K562 (cell line): ENCODE measurements around the gene CTSH. TPM values are rescaled to one million over a fixed set of nuclear protein-coding genes. Genes with fewer than 3 reads are reported as not detected.

Experiments
- HNRNPK ChIP-seq: fragments of 200-400 bp; formaldehyde crosslinking; IDR thresholded peaks from one replicate; pipeline ENCODE4 v1.6.1; 2018; ENCODE audit warnings: mild to moderate bottlenecking, low read depth, low read length; ENCODE audit not compliant: poor library complexity, severe bottlenecking
- JUND ChIP-seq, 2 experiments: IDR thresholded peaks; 2 replicates in 1 of 2; 3 replicates in 1 of 2; pipeline ENCODE4 v1.6.1; 2011; ENCODE audit warnings: borderline replicate concordance in 2 of 2, low read depth in 2 of 2, low read length in 2 of 2, improper control_type of control experiment in 1 of 2, missing biosample characterization in 1 of 2, missing genetic modification characterization in 1 of 2, missing genetic modification reagents in 1 of 2
- NONO ChIP-seq, 2 experiments: fragments of 200-400 bp in 1 of 2; fragments of 450-650 bp in 1 of 2; formaldehyde crosslinking in 1 of 2; IDR thresholded peaks; 2 replicates each; pipeline ENCODE4 v1.6.1; 2017; ENCODE audit warnings: low read depth in 2 of 2, mild to moderate bottlenecking in 2 of 2, moderate library complexity in 2 of 2, low read length in 1 of 2
- RFX1 ChIP-seq: fragments of 450-650 bp; IDR thresholded peaks from 2 replicates; pipeline ENCODE4 v1.6.1; 2016; ENCODE audit warnings: mild to moderate bottlenecking, moderate library complexity
- SETDB1 ChIP-seq: IDR thresholded peaks from one replicate; pipeline ENCODE4 v1.6.1; 2012; ENCODE audit warnings: low read length, control low read depth, inconsistent platforms
- TAF9B ChIP-seq: fragments of 450-650 bp; IDR thresholded peaks from 2 replicates; pipeline ENCODE4 v1.6.1; 2018; ENCODE audit warnings: mild to moderate bottlenecking; ENCODE audit not compliant: partially characterized antibody
- ZBTB7A ChIP-seq: IDR thresholded peaks from 2 replicates; pipeline ENCODE4 v1.6.1; 2011; ENCODE audit warnings: low read depth, mild to moderate bottlenecking, low read length, moderate library complexity, borderline replicate concordance; ENCODE audit not compliant: control insufficient read depth
- ZFPM2 ChIP-seq: fragments of 250-450 bp; sonication (Bioruptor Pico); IDR thresholded peaks from 2 replicates; pipeline ENCODE4 v1.5.1; 2022; ENCODE audit warnings: mild to moderate bottlenecking
- ZNF445 ChIP-seq: fragments of 250-450 bp; sonication (Bioruptor Pico); IDR thresholded peaks from 2 replicates; pipeline ENCODE4 v1.4.0; 2020; ENCODE audit warnings: low read depth, mild to moderate bottlenecking, moderate library complexity
- ZNF644 ChIP-seq: fragments of 200-800 bp; sonication (Bioruptor generic); IDR thresholded peaks from 2 replicates; pipeline ENCODE4 v1.6.1; 2016; ENCODE audit warnings: low read depth, missing genetic modification characterization, missing compliant biosample characterization
- polyA plus RNA-seq, 8 experiments: library from polyadenylated mRNA; depleted of rRNA in 4 of 8; stranded (reverse) in 5 of 8; unstranded in 3 of 8; fragments of >200 nt; fragmentation: Nextera tagmentation in 2 of 8; fragmentation: Illumina TruSeq in 1 of 8; extraction: Ambion mirVana in 2 of 8; extraction: Trizol in 1 of 8; gene quantifications; 2 replicates each; pipeline versions ENCODE4 v1.2.1 to v1.2.3, GENCODE V29; 2011 to 2014; ENCODE audit warnings: inconsistent platforms in 1 of 8, missing spikeins in 1 of 8
- total RNA-seq, 7 experiments: library from RNA; depleted of rRNA in 6 of 7; stranded (reverse); fragments of >200 nt in 6 of 7; fragmentation: Illumina TruSeq in 2 of 7; extraction: Trizol in 2 of 7; gene quantifications; 2 replicates each; pipeline versions ENCODE4 v1.2.1 to v1.2.3, GENCODE V29; 2011 to 2021; ENCODE audit warnings: low replicate concordance in 1 of 7
- TF ChIP-seq, protein P1 (sequence below): fragments of 450-650 bp; IDR thresholded peaks from 2 replicates; pipeline ENCODE4 v1.6.1; 2017; ENCODE audit warnings: antibody characterized with exemption, mild to moderate bottlenecking
- TF ChIP-seq, protein P2 (sequence below): fragments of 250-450 bp; sonication (Bioruptor Pico); IDR thresholded peaks from 2 replicates; pipeline ENCODE4 v1.4.0; 2020
- TF ChIP-seq, protein P3 (sequence below): fragments of 450-650 bp; IDR thresholded peaks from 2 replicates; pipeline ENCODE4 v1.6.1; 2014; ENCODE audit warnings: low read depth, mild to moderate bottlenecking, moderate library complexity, borderline replicate concordance
- TF ChIP-seq, protein P4 (sequence below): fragments of 250-450 bp; sonication (Bioruptor Pico); IDR thresholded peaks from 2 replicates; pipeline ENCODE4 v1.4.0; 2020; ENCODE audit warnings: mild to moderate bottlenecking, moderate library complexity

The CTSH gene
- total and polyA plus RNA-seq, 9 of the 15 experiments (the other 6 are each of a cell fraction or from before 2014, with no cell fraction given) = 15.0 to 462 (median 173) TPM

DNA sequence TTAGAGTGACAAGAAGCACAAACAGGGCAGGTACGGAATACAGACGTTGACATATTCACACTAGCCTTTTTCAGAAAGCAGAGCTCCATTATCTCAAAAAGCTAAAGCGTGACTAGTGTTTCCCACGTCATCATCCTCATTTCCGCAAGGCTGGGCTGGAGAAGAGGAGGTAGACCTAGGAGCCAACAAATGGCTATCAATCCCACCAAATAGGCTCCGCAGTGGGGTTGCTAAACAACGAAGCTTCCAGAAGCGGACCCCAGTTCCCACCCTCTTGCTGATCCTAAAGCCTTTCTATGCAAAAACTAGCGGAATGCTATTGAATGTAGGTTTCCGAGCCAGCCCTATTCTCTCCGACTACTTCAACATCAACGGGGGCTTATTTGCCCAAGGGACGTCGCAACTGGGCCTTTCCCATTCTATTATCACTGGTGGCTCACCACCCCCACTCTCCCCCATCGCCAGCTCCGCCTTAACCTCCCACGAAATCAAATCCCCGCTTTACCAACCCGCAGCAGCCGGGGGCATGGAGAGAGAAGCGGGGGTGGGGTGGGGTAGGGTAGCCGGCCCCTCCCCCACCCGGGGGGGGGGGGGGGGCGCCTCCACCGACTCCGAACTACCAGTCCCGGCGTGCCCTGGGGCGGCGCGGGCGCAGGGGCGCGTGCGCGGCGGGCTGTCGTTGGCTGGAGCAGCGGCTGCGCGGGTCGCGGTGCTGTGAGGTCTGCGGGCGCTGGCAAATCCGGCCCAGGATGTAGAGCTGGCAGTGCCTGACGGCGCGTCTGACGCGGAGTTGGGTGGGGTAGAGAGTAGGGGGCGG lies 72.5 kb downstream of the CTSH start, which contains the start of gene MORF4L1 (continued):
- TF ChIP-seq, protein P1, sequence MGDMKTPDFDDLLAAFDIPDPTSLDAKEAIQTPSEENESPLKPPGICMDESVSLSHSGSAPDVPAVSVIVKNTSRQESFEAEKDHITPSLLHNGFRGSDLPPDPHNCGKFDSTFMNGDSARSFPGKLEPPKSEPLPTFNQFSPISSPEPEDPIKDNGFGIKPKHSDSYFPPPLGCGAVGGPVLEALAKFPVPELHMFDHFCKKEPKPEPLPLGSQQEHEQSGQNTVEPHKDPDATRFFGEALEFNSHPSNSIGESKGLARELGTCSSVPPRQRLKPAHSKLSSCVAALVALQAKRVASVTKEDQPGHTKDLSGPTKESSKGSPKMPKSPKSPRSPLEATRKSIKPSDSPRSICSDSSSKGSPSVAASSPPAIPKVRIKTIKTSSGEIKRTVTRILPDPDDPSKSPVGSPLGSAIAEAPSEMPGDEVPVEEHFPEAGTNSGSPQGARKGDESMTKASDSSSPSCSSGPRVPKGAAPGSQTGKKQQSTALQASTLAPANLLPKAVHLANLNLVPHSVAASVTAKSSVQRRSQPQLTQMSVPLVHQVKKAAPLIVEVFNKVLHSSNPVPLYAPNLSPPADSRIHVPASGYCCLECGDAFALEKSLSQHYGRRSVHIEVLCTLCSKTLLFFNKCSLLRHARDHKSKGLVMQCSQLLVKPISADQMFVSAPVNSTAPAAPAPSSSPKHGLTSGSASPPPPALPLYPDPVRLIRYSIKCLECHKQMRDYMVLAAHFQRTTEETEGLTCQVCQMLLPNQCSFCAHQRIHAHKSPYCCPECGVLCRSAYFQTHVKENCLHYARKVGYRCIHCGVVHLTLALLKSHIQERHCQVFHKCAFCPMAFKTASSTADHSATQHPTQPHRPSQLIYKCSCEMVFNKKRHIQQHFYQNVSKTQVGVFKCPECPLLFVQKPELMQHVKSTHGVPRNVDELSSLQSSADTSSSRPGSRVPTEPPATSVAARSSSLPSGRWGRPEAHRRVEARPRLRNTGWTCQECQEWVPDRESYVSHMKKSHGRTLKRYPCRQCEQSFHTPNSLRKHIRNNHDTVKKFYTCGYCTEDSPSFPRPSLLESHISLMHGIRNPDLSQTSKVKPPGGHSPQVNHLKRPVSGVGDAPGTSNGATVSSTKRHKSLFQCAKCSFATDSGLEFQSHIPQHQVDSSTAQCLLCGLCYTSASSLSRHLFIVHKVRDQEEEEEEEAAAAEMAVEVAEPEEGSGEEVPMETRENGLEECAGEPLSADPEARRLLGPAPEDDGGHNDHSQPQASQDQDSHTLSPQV = peak; percentile 59; the same call in 1 of the 2 replicates
- TF ChIP-seq, protein P2, sequence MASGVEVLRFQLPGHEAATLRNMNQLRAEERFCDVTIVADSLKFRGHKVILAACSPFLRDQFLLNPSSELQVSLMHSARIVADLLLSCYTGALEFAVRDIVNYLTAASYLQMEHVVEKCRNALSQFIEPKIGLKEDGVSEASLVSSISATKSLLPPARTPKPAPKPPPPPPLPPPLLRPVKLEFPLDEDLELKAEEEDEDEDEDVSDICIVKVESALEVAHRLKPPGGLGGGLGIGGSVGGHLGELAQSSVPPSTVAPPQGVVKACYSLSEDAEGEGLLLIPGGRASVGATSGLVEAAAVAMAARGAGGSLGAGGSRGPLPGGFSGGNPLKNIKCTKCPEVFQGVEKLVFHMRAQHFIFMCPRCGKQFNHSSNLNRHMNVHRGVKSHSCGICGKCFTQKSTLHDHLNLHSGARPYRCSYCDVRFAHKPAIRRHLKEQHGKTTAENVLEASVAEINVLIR = peak; percentile 98
- TF ChIP-seq RFX1 = no peak
- TF ChIP-seq, protein P3, sequence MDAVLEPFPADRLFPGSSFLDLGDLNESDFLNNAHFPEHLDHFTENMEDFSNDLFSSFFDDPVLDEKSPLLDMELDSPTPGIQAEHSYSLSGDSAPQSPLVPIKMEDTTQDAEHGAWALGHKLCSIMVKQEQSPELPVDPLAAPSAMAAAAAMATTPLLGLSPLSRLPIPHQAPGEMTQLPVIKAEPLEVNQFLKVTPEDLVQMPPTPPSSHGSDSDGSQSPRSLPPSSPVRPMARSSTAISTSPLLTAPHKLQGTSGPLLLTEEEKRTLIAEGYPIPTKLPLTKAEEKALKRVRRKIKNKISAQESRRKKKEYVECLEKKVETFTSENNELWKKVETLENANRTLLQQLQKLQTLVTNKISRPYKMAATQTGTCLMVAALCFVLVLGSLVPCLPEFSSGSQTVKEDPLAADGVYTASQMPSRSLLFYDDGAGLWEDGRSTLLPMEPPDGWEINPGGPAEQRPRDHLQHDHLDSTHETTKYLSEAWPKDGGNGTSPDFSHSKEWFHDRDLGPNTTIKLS = peak; percentile 27; the same call in 1 of the 2 replicates
- TF ChIP-seq ZNF644 (tag) = 0 out of 2 replicates have a peak, but pooled peaks have one; percentile 31
- TF ChIP-seq NONO (IDR thresholded peaks at IDR 0.05; ENCODE audit: low read depth in 2 of 2, low read length in 1 of 2) = peak in 1 of 2 experiments; percentile 65; a peak in 1 of 4 replicates
- TF ChIP-seq ZBTB7A = peak; percentile 65; the same call in 1 of the 2 replicates
- no peak for TF ChIP-seq ZFPM2 (CRISPR knock-in tag)
- no peak for TF ChIP-seq TAF9B
- TF ChIP-seq, protein P4, sequence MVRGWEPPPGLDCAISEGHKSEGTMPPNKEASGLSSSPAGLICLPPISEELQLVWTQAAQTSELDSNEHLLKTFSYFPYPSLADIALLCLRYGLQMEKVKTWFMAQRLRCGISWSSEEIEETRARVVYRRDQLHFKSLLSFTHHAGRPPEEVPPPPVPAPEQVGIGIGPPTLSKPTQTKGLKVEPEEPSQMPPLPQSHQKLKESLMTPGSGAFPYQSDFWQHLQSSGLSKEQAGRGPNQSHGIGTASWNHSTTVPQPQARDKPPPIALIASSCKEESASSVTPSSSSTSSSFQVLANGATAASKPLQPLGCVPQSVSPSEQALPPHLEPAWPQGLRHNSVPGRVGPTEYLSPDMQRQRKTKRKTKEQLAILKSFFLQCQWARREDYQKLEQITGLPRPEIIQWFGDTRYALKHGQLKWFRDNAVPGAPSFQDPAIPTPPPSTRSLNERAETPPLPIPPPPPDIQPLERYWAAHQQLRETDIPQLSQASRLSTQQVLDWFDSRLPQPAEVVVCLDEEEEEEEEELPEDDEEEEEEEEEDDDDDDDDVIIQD = no peak
- no peak; the same call in 1 of the 2 replicates for TF ChIP-seq JUND (IDR thresholded peaks at IDR 0.05; ENCODE audit: borderline replicate concordance, low read depth, low read length)
- 0 out of 3 replicates have a peak, but pooled peaks have one; percentile 25 for TF ChIP-seq JUND (tag; IDR thresholded peaks at IDR 0.05; ENCODE audit: borderline replicate concordance, low read depth, low read length)
- TF ChIP-seq ZNF445 = no peak
- TF ChIP-seq SETDB1 = no peak
- TF ChIP-seq HNRNPK = peak; percentile 92
